SU-DHL-6 (cell line): Measurements from ENCODE around the gene NPEPL1.

Experiments used
- H2AFZ ChIP-seq: fragments of 200-600 bp; sonication (generic); 2 replicates; pipeline ENCODE4 v1.6.1; 2014; ENCODE audit warnings: low read depth, mild to moderate bottlenecking, moderate library complexity, mixed read lengths, antibody characterized with exemption, low read length; ENCODE audit not compliant: severe bottlenecking
- H3F3A ChIP-seq: fragments of 200-600 bp; shearing (Covaris generic); 2 replicates; pipeline ENCODE4 v1.6.0; 2016; ENCODE audit warnings: antibody characterized with exemption, mild to moderate bottlenecking; ENCODE audit not compliant: insufficient read depth
- H3K27ac ChIP-seq: fragments of 200-600 bp; sonication (generic); 2 replicates; pipeline ENCODE4 v1.5.1; 2016; ENCODE audit warnings: low read depth, mild to moderate bottlenecking, low read length, moderate library complexity, mixed read lengths
- H3K27me3 ChIP-seq: fragments of 200-600 bp; sonication (generic), shearing (Covaris generic); 2 replicates; pipeline ENCODE4 v1.6.0; 2014; ENCODE audit warnings: mild to moderate bottlenecking, low read length
- H3K36me3 ChIP-seq: fragments of 200-600 bp; sonication (generic); 2 replicates; pipeline ENCODE4 v1.6.1; 2014; ENCODE audit warnings: mild to moderate bottlenecking, low read length, mixed read lengths
- H3K4me2 ChIP-seq: fragments of 300-600, 200-600 bp; shearing (Covaris generic), sonication (generic); 2 replicates; pipeline ENCODE4 v1.6.0; 2014; ENCODE audit warnings: low read length, low read depth, mild to moderate bottlenecking; ENCODE audit not compliant: poor library complexity, severe bottlenecking
- H3K4me3 ChIP-seq: fragments of 200-600 bp; sonication (generic); 2 replicates; pipeline ENCODE4 v1.5.1; 2014; ENCODE audit warnings: antibody characterized with exemption, low read length, mild to moderate bottlenecking, mixed read lengths; ENCODE audit not compliant: insufficient read depth, poor library complexity, severe bottlenecking
- H3K79me2 ChIP-seq: fragments of 200-600 bp; sonication (generic); 2 replicates; pipeline ENCODE4 v1.6.1; 2014; ENCODE audit warnings: mild to moderate bottlenecking, low read length, moderate library complexity; ENCODE audit not compliant: insufficient read depth
- H3K9ac ChIP-seq: fragments of 200-600 bp; sonication (generic); 2 replicates; pipeline ENCODE4 v1.7.0; 2014; ENCODE audit warnings: mild to moderate bottlenecking, low read length
- H3K9me2 ChIP-seq: fragments of 200-600 bp; sonication (generic); replicated peaks from 2 replicates; pipeline ENCODE4 v1.6.1; 2014; ENCODE audit warnings: low read length; ENCODE audit not compliant: insufficient read depth
- H3K9me3 ChIP-seq: fragments of 200-600 bp; sonication (generic); 2 replicates; pipeline ENCODE4 v1.6.1; 2014; ENCODE audit warnings: low read length, mixed read lengths; ENCODE audit not compliant: insufficient read depth
- H4K20me1 ChIP-seq: fragments of 200-600 bp; sonication (generic); 2 replicates; pipeline ENCODE4 v1.6.1; 2014; ENCODE audit warnings: low read depth, mild to moderate bottlenecking, antibody characterized with exemption, low read length, moderate library complexity, mixed read lengths
- EZH2phosphoT487 ChIP-seq: fragments of 200-600 bp; sonication (generic), shearing (Covaris generic); conservative IDR thresholded peaks from 2 replicates; pipeline ENCODE4 v1.6.1; 2018; ENCODE audit warnings: mild to moderate bottlenecking, antibody characterized with exemption, low read length, moderate library complexity, mixed read lengths
- TF ChIP-seq, protein P1 (sequence below): fragments of 200-600 bp; sonication (generic); IDR thresholded peaks from one replicate; pipeline ENCODE4 v1.5.1; 2017; ENCODE audit warnings: antibody characterized with exemption, mild to moderate bottlenecking, low read length, moderate library complexity; ENCODE audit not compliant: insufficient read depth, poor library complexity, severe bottlenecking

NPEPL1 gene

GRCh38 chr20:58659841-58660240 is 32.8 kb upstream of the NPEPL1 start:
- peaks cover 8% of the 10 kb centered on the region; the same call in 1 of the 2 replicates for H3K36me3 ChIP-seq
- H3K4me3 ChIP-seq: no peak overlapping the region
- no peaks in the 10 kb centered on the region; the same call in 1 of the 2 replicates for H3F3A ChIP-seq
- H3K27me3 ChIP-seq: no peaks in the 10 kb centered on the region
- H4K20me1 ChIP-seq: peaks cover 33% of the 10 kb centered on the region
- no peak overlapping the region for H2AFZ ChIP-seq
- no peaks in the 10 kb centered on the region for H3K9me3 ChIP-seq
- H3K4me2 ChIP-seq: no peak overlapping the region
- TF ChIP-seq, protein P1, sequence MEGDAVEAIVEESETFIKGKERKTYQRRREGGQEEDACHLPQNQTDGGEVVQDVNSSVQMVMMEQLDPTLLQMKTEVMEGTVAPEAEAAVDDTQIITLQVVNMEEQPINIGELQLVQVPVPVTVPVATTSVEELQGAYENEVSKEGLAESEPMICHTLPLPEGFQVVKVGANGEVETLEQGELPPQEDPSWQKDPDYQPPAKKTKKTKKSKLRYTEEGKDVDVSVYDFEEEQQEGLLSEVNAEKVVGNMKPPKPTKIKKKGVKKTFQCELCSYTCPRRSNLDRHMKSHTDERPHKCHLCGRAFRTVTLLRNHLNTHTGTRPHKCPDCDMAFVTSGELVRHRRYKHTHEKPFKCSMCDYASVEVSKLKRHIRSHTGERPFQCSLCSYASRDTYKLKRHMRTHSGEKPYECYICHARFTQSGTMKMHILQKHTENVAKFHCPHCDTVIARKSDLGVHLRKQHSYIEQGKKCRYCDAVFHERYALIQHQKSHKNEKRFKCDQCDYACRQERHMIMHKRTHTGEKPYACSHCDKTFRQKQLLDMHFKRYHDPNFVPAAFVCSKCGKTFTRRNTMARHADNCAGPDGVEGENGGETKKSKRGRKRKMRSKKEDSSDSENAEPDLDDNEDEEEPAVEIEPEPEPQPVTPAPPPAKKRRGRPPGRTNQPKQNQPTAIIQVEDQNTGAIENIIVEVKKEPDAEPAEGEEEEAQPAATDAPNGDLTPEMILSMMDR: no peak
- TF ChIP-seq EZH2phosphoT487: no peak
- peaks cover 90% of the 10 kb centered on the region for H3K79me2 ChIP-seq
- H3K9ac ChIP-seq: no peak overlapping the region
- H3K27ac ChIP-seq: no peak overlapping the region
- no peaks in the 10 kb centered on the region for H3K9me2 ChIP-seq

GRCh38 chr20:58660855-58661597 is 31.6 kb upstream of the NPEPL1 start:
- no peak for TF ChIP-seq EZH2phosphoT487
- TF ChIP-seq, protein P1: no peak
- Histone ChIP-seq H2AFZ (no peak overlapping the region), H4K20me1 (peaks cover 33% of the 10 kb centered on the region), H3K9me2 (no peaks in the 10 kb centered on the region), H3K9me3 (no peaks in the 10 kb centered on the region), H3K4me3 (no peak overlapping the region), H3K27me3 (no peaks in the 10 kb centered on the region), H3K9ac (no peak overlapping the region), H3K4me2 (no peak overlapping the region), H3F3A (no peaks in the 10 kb centered on the region; the same call in 1 of the 2 replicates), H3K36me3 (0 out of 2 replicates have a peak, but pooled peaks cover 5% of the 10 kb centered on the region), H3K79me2 (peaks cover 90% of the 10 kb centered on the region), H3K27ac (no peak overlapping the region)

DNA sequence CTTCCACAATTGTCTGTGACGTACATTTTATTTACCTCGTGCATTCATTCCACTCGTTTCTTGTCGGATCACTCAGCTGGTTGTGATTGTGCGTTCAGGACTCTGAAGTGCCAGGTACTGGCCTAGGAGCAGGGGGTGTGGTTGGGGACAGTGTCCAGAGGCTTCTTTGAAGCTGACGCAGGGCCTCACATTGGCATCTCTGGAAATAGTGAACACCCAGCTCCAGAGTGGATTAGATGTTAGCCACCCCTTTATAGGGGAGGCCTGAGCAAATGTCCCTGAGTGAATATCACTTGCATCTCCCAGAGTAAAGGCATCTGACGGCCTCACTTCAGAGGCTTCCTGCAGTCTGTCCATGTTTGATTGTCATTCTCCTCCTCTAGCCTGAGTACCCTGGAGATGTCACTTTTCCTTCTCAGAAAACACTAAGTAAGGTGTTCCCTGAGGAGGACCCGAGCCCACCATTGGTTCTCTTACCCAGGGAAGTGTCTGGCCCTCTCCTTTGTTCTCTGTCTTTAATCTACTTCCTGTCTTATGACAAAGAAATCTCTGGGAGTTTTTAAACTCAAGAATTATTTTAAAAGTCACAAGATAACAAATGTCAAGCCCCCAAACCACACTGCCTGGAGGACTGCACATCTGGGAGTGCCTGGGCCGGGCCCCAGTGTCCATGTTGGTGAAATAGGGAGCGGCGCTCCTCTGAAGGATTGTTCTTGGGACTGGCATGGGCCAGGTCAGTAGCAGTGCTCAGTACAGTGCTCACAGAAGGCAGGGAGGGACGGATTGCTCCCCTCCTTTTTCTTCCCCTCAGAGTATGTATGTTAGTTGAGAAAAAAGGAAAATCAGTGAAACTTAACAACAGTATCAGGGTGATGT is 30.8 kb upstream of the NPEPL1 start:
- Histone ChIP-seq H3K79me2 (peaks cover 85% of the 10 kb centered on the region), H3K9ac (no peak overlapping the region), H2AFZ (no peak overlapping the region), H3K9me2 (no peaks in the 10 kb centered on the region), H3K4me3 (no peak overlapping the region), H3K9me3 (no peaks in the 10 kb centered on the region), H3K27me3 (no peaks in the 10 kb centered on the region), H3K4me2 (no peak overlapping the region), H3K27ac (no peak overlapping the region), H3F3A (no peaks in the 10 kb centered on the region; the same call in 1 of the 2 replicates), H4K20me1 (peaks cover 31% of the 10 kb centered on the region), H3K36me3 (0 out of 2 replicates have a peak, but pooled peaks cover 5% of the 10 kb centered on the region)
- TF ChIP-seq, protein P1: no peak
- TF ChIP-seq EZH2phosphoT487: no peak
